Right renal pelvis (tissue), 4 donors: Measurements from ENCODE around the gene BRAT1. TPM values are rescaled to one million over a fixed set of nuclear protein-coding genes. Genes with fewer than 3 reads are reported as not detected.

Experiments
- DNase-seq, 4 donors: peaks; one replicate each; pipeline ENCODE4 v3.0.0-alpha.2; 2013; ENCODE audit warnings: low read depth in 4 of 4, low spot score in 3 of 4, missing footprints in 1 of 4
- polyA plus RNA-seq, 4 donors: library from polyadenylated mRNA; unstranded; fragments of 120-200 nt; gene quantifications; one replicate each; pipeline ENCODE4 v1.2.1, GENCODE V29; 2013; ENCODE audit not compliant: insufficient read length in 4 of 4

BRAT1 gene
- polyA plus RNA-seq, 4 donors: 27.4 to 40.6 (median 27.6) TPM

GRCh38 chr7:2586326-2587020 is 31.1 kb upstream of the BRAT1 start:
- no peak for DNase-seq

GRCh38 chr7:2585446-2585845 is 30.1 kb upstream of the BRAT1 start:
- DNase-seq: no peak

- no peak for DNase-seq
Observed at GRCh38 chr7:2583798-2584580, 28.7 kb upstream of the BRAT1 start.

- no peak for DNase-seq
Observed at GRCh38 chr7:2582006-2582735, 26.8 kb upstream of the BRAT1 start.

GRCh38 chr7:2580636-2581035 is 25.3 kb upstream of the BRAT1 start:
- no peak for DNase-seq

GRCh38 chr7:2577914-2578680 is 22.8 kb upstream of the BRAT1 start:
- DNase-seq: no peak

GRCh38 chr7:2576742-2577491 is 21.6 kb upstream of the BRAT1 start:
- DNase-seq: no peak

- no peak for DNase-seq
Observed at GRCh38 chr7:2575733-2576340, 20.5 kb upstream of the BRAT1 start.

GRCh38 chr7:2575046-2575732 is 19.9 kb upstream of the BRAT1 start:
- DNase-seq: no peak

- DNase-seq: no peak
Observed at GRCh38 chr7:2573761-2574160, 18.4 kb upstream of the BRAT1 start.

GRCh38 chr7:2572101-2572842 is 16.9 kb upstream of the BRAT1 start:
- no peak for DNase-seq

- no peak for DNase-seq
Observed at GRCh38 chr7:2571409-2571808, 16.1 kb upstream of the BRAT1 start.

GRCh38 chr7:2570021-2570420 is 14.7 kb upstream of the BRAT1 start:
- DNase-seq: no peak

- DNase-seq: no peak
Observed at GRCh38 chr7:2569421-2569820, 14.1 kb upstream of the BRAT1 start.

GRCh38 chr7:2568521-2569223 is 13.3 kb upstream of the BRAT1 start:
- no peak for DNase-seq

GRCh38 chr7:2567679-2568278 is 12.5 kb upstream of the BRAT1 start:
- no peak for DNase-seq
